ENCODE results near the gene GALNT15.

Gene GALNT15

DNA sequence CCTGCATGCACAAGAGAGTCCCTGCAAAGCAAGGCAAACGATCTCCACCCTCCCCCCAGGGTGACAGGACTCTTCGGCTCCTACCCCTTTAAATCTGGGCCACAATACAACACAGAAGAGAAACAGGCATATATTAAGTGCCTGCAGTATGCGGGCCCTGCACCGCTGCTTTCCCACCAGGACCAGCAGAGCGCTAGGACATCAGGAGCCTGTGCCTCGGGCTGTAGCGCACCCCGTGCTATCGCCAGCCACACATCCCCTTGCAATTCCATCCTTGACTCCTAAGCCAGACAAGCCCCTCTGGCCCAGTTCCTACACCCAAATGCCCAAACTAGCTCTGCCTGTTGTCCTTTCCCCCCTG lies 4.1 kb downstream of the GALNT15 start:
- no peak overlapping the region for H3K4me3 ChIP-seq (replicated peaks in 1 of 2; ENCODE audit: low read depth in 2 of 2, low read length in 2 of 2)
- no peak for TF ChIP-seq CTCF (IDR thresholded peaks at IDR 0.05; ENCODE audit: low read depth, low read length)
- DNase-seq (ENCODE audit: low read depth in 2 of 2) = no peak

DNA sequence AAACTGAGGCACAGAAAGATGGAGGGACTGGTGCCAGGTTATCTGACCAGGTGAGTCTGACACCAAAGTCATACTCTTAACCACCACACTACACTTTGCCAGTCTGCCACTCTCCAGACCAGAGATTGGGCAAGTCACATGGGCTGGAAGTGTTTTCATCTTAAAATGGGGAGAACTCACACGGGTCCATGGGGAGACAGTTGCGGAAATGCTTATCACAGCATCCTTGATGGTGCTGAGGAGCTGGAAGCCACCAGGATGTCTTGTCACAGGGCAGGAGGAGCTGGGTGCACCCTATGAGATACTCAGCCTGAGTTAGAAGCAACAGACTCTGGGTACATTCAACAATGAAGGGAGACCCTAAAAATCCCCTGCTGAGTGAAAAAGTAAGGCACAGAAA lies 4.8 kb downstream of the GALNT15 start:
- TF ChIP-seq CTCF (IDR thresholded peaks at IDR 0.05; ENCODE audit: low read depth, low read length) = no peak
- no peak for DNase-seq (ENCODE audit: low read depth in 2 of 2)
- no peak overlapping the region for H3K4me3 ChIP-seq (replicated peaks in 1 of 2; ENCODE audit: low read depth in 2 of 2, low read length in 2 of 2)

DNA sequence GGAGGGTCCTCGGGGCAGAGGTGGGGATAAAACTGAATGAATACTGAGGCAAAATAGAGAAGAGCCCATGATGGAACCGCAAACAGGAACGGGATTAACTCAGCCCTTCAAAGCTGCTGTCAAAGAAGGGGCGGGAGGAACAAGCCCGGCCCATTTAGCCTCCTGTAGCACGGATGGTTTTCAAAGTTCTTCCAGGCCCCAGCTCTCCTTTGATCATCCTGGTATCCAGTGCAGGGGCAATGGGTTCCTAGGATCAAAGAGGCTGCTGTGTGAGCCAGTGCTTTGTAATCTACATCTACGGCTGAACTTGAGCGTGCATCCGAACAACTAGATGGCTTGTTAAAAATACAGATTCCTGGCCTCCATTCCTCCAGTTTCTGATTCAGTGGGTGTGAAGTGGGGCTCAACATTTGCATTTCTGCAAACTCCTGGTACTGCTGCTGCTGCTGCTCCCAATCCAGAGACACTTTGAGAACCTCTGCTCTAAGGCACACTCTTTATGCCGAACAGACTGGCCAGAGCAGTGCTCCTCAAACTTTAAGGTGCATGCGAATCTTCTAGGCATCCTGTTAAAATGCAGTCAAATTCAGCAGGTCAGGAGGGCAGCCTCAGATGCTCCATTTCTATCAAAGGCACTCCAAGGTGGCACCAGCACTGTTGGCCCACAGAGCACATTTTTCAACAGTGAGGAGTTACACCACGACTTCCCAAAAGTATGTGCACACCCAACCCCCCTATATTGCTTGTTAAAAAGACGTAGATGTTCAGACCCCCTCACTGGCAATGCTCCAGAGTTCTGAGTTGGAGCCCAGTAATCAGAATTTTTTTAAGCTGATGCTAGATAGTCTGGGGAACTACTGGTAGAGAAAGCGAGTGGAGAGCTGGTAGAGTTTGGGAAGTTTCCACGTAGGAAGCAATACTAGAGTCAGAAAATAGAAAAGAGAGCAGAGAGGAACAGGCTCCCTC lies 5.6 kb downstream of the GALNT15 start:
- no peak overlapping the region for H3K4me3 ChIP-seq (replicated peaks in 1 of 2; ENCODE audit: low read depth in 2 of 2, low read length in 2 of 2)
- peak; percentile 54 to 72 for DNase-seq (ENCODE audit: low read depth in 2 of 2)
- no peak for TF ChIP-seq CTCF (IDR thresholded peaks at IDR 0.05; ENCODE audit: low read depth, low read length)

DNA sequence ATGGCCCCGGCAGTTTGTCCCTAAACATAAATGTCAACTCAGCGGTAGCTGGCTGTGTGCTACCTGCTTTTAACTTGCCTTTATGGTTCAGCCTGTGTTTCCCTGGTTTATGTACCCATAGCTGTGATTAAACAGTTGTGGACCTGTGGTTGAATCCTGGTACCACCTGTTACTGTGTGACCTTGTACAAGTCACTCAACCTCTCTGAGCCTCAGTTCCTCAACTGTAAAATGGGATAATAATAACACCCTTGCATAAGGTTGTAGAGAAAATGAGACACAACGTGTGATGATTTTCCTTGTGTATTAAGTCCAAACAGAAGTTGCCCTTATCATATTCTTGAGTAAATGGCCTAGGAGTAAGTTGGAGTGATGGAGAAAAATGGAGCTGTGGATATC lies 6.3 kb downstream of the GALNT15 start:
- no peak overlapping the region for H3K4me3 ChIP-seq (replicated peaks in 1 of 2; ENCODE audit: low read depth in 2 of 2, low read length in 2 of 2)
- no peak for TF ChIP-seq CTCF (IDR thresholded peaks at IDR 0.05; ENCODE audit: low read depth, low read length)
- DNase-seq (ENCODE audit: low read depth in 2 of 2) = no peak

- peak; percentile 53 to 66 for DNase-seq (ENCODE audit: low read depth in 2 of 2)
- no peak for TF ChIP-seq CTCF (IDR thresholded peaks at IDR 0.05; ENCODE audit: low read depth, low read length)
- no peak overlapping the region for H3K4me3 ChIP-seq (replicated peaks in 1 of 2; ENCODE audit: low read depth in 2 of 2, low read length in 2 of 2)
Observed at GRCh38 chr3:16181361-16181760, 6.9 kb downstream of the GALNT15 start.

- peak in 1 of 2 donors; percentile 41 for DNase-seq (ENCODE audit: low read depth in 2 of 2)
- TF ChIP-seq CTCF (IDR thresholded peaks at IDR 0.05; ENCODE audit: low read depth, low read length) = no peak
- H3K4me3 ChIP-seq (replicated peaks in 1 of 2; ENCODE audit: low read depth in 2 of 2, low read length in 2 of 2) = no peak overlapping the region
Observed at GRCh38 chr3:16182183-16182582, 7.7 kb downstream of the GALNT15 start.

Data from cardiac fibroblast (primary cell).